IMR-90 (cell line): ENCODE measurements around the gene MAFG. TPM values are rescaled to one million over a fixed set of nuclear protein-coding genes. Genes with fewer than 3 reads are reported as not detected.

Source experiments
- ATAC-seq: fragments of 200-7000 bp; cut with Tn5 transposase; 2 replicates; pipeline ENCODE4 v1.9.1; 2020; ENCODE audit warnings: low read depth, mild to moderate bottlenecking, moderate library complexity
- BruUV-seq: library from RNA; stranded (reverse); fragments of 400-500 nt; replicated peaks from 2 replicates; lab custom pipeline; 2021; lab: Mats Ljungman, UMichigan
- CTCF ChIA-PET: fragments of 300-600 bp; formaldehyde crosslinking; extraction: SDS; loops from one replicate; lab custom pipeline; 2021; ENCODE audit warnings: antibody characterized with exemption; lab: Yijun Ruan, JAX
- POLR2A ChIA-PET: fragments of 300-600 bp; sonication (Branson Sonifier 250); formaldehyde crosslinking; loops from one replicate; lab custom pipeline; 2022; ENCODE audit warnings: antibody characterized with exemption; ENCODE audit not compliant: unreplicated experiment; lab: Charles Lee
- DNase-seq: peaks from one replicate; pipeline ENCODE4 v3.0.0; 2013
- H2AFZ ChIP-seq: replicated peaks from 2 replicates; pipeline ENCODE3; 2013; ENCODE audit warnings: low read length, mild to moderate bottlenecking; ENCODE audit not compliant: poor library complexity
- H2AK5ac ChIP-seq: 2 replicates; pipeline ENCODE4 v1.6.1; 2013; ENCODE audit warnings: low read depth, low read length, inconsistent platforms
- H2AK9ac ChIP-seq: replicated peaks from 2 replicates; pipeline ENCODE3; 2013; ENCODE audit warnings: mild to moderate bottlenecking, low read depth, low read length, moderate library complexity; ENCODE audit not compliant: poor library complexity
- H2BK120ac ChIP-seq: 2 replicates; pipeline ENCODE4 v1.6.1; 2013; ENCODE audit warnings: low read depth, low read length, inconsistent platforms
- H2BK15ac ChIP-seq: 3 replicates; pipeline ENCODE4 v1.6.1; 2013; ENCODE audit warnings: low read depth, low read length, inconsistent platforms
- H2BK20ac ChIP-seq: 2 replicates; pipeline ENCODE4 v1.6.1; 2013; ENCODE audit warnings: low read depth, mild to moderate bottlenecking, inconsistent platforms, low read length, moderate library complexity
- H2BK5ac ChIP-seq: 2 replicates; pipeline ENCODE4 v1.6.1; 2013; ENCODE audit warnings: mild to moderate bottlenecking, low read depth, low read length, inconsistent platforms; ENCODE audit not compliant: poor library complexity, severe bottlenecking
- H3K14ac ChIP-seq: replicated peaks from 2 replicates; pipeline ENCODE4 v1.6.1; 2013; ENCODE audit warnings: low read depth, low read length, inconsistent platforms
- H3K18ac ChIP-seq: 2 replicates; pipeline ENCODE4 v1.6.1; 2013; ENCODE audit warnings: low read depth, low read length, control low read depth
- H3K23ac ChIP-seq: 2 replicates; pipeline ENCODE4 v1.6.1; 2013; ENCODE audit warnings: low read depth, low read length, inconsistent platforms
- H3K27ac ChIP-seq: 2 replicates; pipeline ENCODE4 v1.5.1; 2013; ENCODE audit warnings: mild to moderate bottlenecking, control low read depth, low read length; ENCODE audit not compliant: insufficient read depth
- H3K27me3 ChIP-seq: 2 replicates; pipeline ENCODE4 v1.6.1; 2013; ENCODE audit warnings: low read length; ENCODE audit not compliant: control insufficient read depth, insufficient read depth
- H3K36me3 ChIP-seq: 2 replicates; pipeline ENCODE4 v1.6.1; 2013; ENCODE audit warnings: low read length, mixed read lengths; ENCODE audit not compliant: control insufficient read depth, insufficient read depth
- H3K4ac ChIP-seq: 2 replicates; pipeline ENCODE4 v1.6.1; 2013; ENCODE audit warnings: low read depth, low read length, inconsistent platforms
- H3K4me1 ChIP-seq: 2 replicates; pipeline ENCODE4 v1.6.1; 2013; ENCODE audit warnings: low read length, mixed read lengths; ENCODE audit not compliant: control insufficient read depth, insufficient read depth
- H3K4me2 ChIP-seq: 2 replicates; pipeline ENCODE4 v1.6.1; 2013; ENCODE audit warnings: low read depth, mild to moderate bottlenecking, control low read depth, low read length, moderate library complexity
- H3K4me3 ChIP-seq: 2 replicates; pipeline ENCODE4 v1.5.1; 2013; ENCODE audit warnings: low read depth, mild to moderate bottlenecking, control low read depth, low read length, moderate library complexity; ENCODE audit not compliant: insufficient read depth
- H3K56ac ChIP-seq: 2 replicates; pipeline ENCODE4 v1.6.1; 2013; ENCODE audit warnings: low read length, inconsistent platforms; ENCODE audit not compliant: insufficient read depth; ENCODE audit errors: extremely low read depth
- H3K79me1 ChIP-seq, 2 experiments: 2 replicates each; pipeline ENCODE4 v1.6.1; 2013; ENCODE audit warnings: low read length in 2 of 2, inconsistent platforms in 1 of 2, low read depth in 1 of 2
- H3K9ac ChIP-seq: 2 replicates; pipeline ENCODE4 v1.6.1; 2013; ENCODE audit warnings: low read depth, low read length, control low read depth
- H3K9me1 ChIP-seq: 2 replicates; pipeline ENCODE4 v1.6.1; 2013; ENCODE audit warnings: low read length, inconsistent platforms; ENCODE audit not compliant: insufficient read depth
- H3K9me3 ChIP-seq: 2 replicates; pipeline ENCODE4 v1.6.1; 2013; ENCODE audit warnings: low read length; ENCODE audit not compliant: control insufficient read depth, insufficient read depth
- H4K20me1 ChIP-seq: 2 replicates; pipeline ENCODE4 v1.6.1; 2013; ENCODE audit warnings: low read length, inconsistent platforms; ENCODE audit not compliant: insufficient read depth
- H4K5ac ChIP-seq: 2 replicates; pipeline ENCODE4 v1.6.1; 2013; ENCODE audit warnings: mild to moderate bottlenecking, low read depth, low read length, control low read depth
- H4K8ac ChIP-seq, 2 experiments: 2 replicates each; pipeline ENCODE4 v1.6.1; 2013; ENCODE audit warnings: low read depth in 2 of 2, low read length in 2 of 2, control low read depth in 1 of 2, inconsistent platforms in 1 of 2
- H4K91ac ChIP-seq: 2 replicates; pipeline ENCODE4 v1.6.1; 2013; ENCODE audit warnings: low read depth, low read length, inconsistent platforms; ENCODE audit not compliant: insufficient read depth
- BHLHE40 ChIP-seq: fragments of 150-350 bp; IDR thresholded peaks from 2 replicates; pipeline ENCODE4 v1.6.1; 2016; ENCODE audit warnings: mild to moderate bottlenecking, low read depth, low read length
- MXI1 ChIP-seq: IDR thresholded peaks from 2 replicates; pipeline ENCODE4 v1.6.1; 2012; ENCODE audit warnings: low read depth, mild to moderate bottlenecking, low read length, moderate library complexity, borderline replicate concordance
- WGBS, 2 experiments: methylation state at CpG; one replicate each; pipeline versions ENCODE4 v1.1.5 to v1.1.7; 2013; ENCODE audit warnings: missing lambda C conversion rate in 2 of 2; ENCODE audit not compliant: insufficient read length in 1 of 2; ENCODE audit errors: extremely low coverage in 2 of 2; 5-methylcytosine and 5-hydroxymethylcytosine counted together
- dilution Hi-C: fragments of 300-500 bp; cut with HindIII; formaldehyde crosslinking; loops from one replicate; pipeline ENCODE4 v1.14.3; 2018; ENCODE audit warnings: low sequenced_read_pairs; ENCODE audit not compliant: unreplicated experiment
- in situ Hi-C: fragments of 300-500 bp; cut with MboI; formaldehyde crosslinking; loops from 3 replicates; pipeline ENCODE4 v1.14.3; 2019; ENCODE audit warnings: low sequenced_read_pairs, inconsistent platforms, mixed read lengths
- intact Hi-C: fragments of 100-400 bp; cut with micrococcal nuclease; formaldehyde crosslinking; loops from 2 replicates; pipeline ENCODE4 v1.10.0; 2022
- polyA plus RNA-seq, 3 experiments: library from polyadenylated mRNA; depleted of rRNA; stranded (reverse); fragments of >200 nt; gene quantifications; 2 replicates each; pipeline ENCODE4 v1.2.3, GENCODE V29; 2012; ENCODE audit warnings: low replicate concordance in 1 of 3
- total RNA-seq: library from RNA; depleted of rRNA; stranded (reverse); fragments of >200 nt; gene quantifications from 2 replicates; pipeline ENCODE4 v1.2.3, GENCODE V29; 2012

The MAFG gene
- total and polyA plus RNA-seq, 2 of the 4 experiments (the other 2 are of a cell fraction): 6.1 to 15.4 TPM

GRCh38 chr17:81947189-81947588 is 19.7 kb upstream of the MAFG start, which contains the start of gene MYADML2:
MYADML2 (minus strand) TSS chr17:81947233; CDS start chr17:81941741, 5,492 bp downstream.
- no peak within 1 kb of the TSS for H2BK20ac ChIP-seq
- ATAC-seq (no peak), DNase-seq (no peak)
- H3K27me3 ChIP-seq: peaks cover 14% of the 10 kb centered on the region
- in situ Hi-C loops (no loop called here), dilution Hi-C loops (no loop called here), intact Hi-C loops (no loop called here)
- no peaks in the 10 kb centered on the region for H4K20me1 ChIP-seq
- H3K18ac ChIP-seq: no peak within 1 kb of the TSS
- H3K9ac ChIP-seq: no peak within 1 kb of the TSS
- H3K4me3 ChIP-seq: no peak within 1 kb of the TSS
- H2BK15ac ChIP-seq: no peak within 1 kb of the TSS
- no peaks in the 10 kb centered on the region for H3K79me1 ChIP-seq
- H4K8ac ChIP-seq: no peak within 1 kb of the TSS
- ChIA-PET POLR2A (no interaction called here), CTCF (interaction anchor here (1.9 kb wide), 1 partner anchor 12 kb away, joined by 7 read pairs; no protein-coding TSS in a partner anchor)
- no CpG with 5 or more reads among the region's 13 CpGs for WGBS, 2 experiments
- H3K4me2 ChIP-seq: no peak within 1 kb of the TSS
- H2AK5ac ChIP-seq: no peak within 1 kb of the TSS
- no TSS peak for BruUV-seq
- no peak within 1 kb of the TSS for H3K14ac ChIP-seq
- H4K5ac ChIP-seq: no peak within 1 kb of the TSS
- H2BK120ac ChIP-seq: no peak within 1 kb of the TSS
- no peak within 1 kb of the TSS for H3K56ac ChIP-seq
- H3K9me3 ChIP-seq: no peaks in the 10 kb centered on the region
- no peaks in the 10 kb centered on the region for H3K36me3 ChIP-seq
- no peak within 1 kb of the TSS for H3K23ac ChIP-seq
- H3K27ac ChIP-seq: no peak within 1 kb of the TSS
- no peak within 1 kb of the TSS for H3K4ac ChIP-seq
- H4K91ac ChIP-seq: no peak within 1 kb of the TSS
- no peak for TF ChIP-seq BHLHE40
- TF ChIP-seq MXI1: no peak
- H3K9me1 ChIP-seq: no peaks in the 10 kb centered on the region
- no peaks in the 10 kb centered on the region for H3K4me1 ChIP-seq
- no peak within 1 kb of the TSS for H2AK9ac ChIP-seq
- H2BK5ac ChIP-seq: no peak within 1 kb of the TSS
- no peak within 1 kb of the TSS for H2AFZ ChIP-seq
